ENCODE data around the gene SAFB2.

DNA sequence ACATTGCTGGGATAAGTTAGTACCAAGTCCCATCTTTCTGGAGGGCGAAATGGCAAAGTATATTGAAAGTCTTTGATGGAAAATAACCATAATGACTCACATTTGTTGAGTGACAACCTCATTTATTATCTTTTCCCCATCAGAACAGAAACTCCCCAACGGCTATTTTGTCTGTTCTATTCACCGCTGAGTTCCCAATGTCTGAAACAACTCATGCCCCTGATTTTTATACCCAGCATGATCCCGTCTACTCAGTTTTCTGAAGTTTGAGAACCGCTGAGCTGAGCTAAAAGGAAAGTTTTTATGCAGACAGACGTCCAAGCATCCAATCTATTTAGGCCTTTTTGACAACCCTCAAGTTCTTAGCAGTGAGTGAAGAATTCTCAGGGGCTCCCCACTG lies 47.0 kb downstream of the SAFB2 start:
- TF ChIP-seq POLR2A (IDR thresholded peaks at IDR 0.05; ENCODE audit: low read depth, low read length), result no peak
- no peak for TF ChIP-seq POU2F2 (IDR thresholded peaks at IDR 0.05; ENCODE audit: low read depth, low read length)
- no peak for TF ChIP-seq POLR2AphosphoS5 (IDR thresholded peaks at IDR 0.05; ENCODE audit: low read depth, low read length)
